Myocyte (in vitro differentiated cells): ENCODE results near the gene FGF9. TPM values are rescaled to one million over a fixed set of nuclear protein-coding genes. Genes with fewer than 3 reads are reported as not detected.

ENCODE experiments used
- DNase-seq: peaks from one replicate; pipeline ENCODE4 v3.0.0-alpha.2; 2012; ENCODE audit warnings: low read depth
- total RNA-seq: library from RNA; depleted of rRNA; stranded (reverse); fragments of >200 nt; gene quantifications from 2 replicates; pipeline ENCODE4 v1.2.3, GENCODE V29; 2014

FGF9 gene
- total RNA-seq, 1 donor from 2014 or later: 2.4 TPM

DNA sequence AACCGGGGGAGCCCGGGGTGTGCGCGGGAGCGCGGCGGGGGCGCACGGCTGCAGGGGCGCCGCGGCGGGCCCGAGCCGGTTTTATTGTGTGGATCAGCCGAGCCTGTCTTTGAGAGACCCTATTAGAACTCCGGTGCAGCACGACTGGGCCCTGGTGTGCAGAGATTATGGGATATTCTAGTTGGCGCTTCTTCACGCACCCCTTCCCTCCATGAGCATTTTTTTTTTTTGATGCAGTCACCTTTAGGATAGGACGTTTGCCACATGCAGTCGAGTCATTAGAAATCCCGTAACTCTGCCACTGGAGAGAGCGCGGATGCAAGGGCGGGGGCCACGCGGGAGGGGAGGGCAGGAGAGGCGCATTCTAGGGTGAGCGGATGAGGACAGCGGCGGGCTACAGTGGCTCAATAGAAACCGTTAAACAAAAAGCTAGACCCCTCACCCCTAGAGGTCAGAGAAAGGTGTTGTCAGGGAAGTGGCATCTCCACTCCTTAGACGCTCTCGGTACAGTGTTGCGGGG lies 3.7 kb downstream of the FGF9 start:
- DNase-seq: no peak

DNA sequence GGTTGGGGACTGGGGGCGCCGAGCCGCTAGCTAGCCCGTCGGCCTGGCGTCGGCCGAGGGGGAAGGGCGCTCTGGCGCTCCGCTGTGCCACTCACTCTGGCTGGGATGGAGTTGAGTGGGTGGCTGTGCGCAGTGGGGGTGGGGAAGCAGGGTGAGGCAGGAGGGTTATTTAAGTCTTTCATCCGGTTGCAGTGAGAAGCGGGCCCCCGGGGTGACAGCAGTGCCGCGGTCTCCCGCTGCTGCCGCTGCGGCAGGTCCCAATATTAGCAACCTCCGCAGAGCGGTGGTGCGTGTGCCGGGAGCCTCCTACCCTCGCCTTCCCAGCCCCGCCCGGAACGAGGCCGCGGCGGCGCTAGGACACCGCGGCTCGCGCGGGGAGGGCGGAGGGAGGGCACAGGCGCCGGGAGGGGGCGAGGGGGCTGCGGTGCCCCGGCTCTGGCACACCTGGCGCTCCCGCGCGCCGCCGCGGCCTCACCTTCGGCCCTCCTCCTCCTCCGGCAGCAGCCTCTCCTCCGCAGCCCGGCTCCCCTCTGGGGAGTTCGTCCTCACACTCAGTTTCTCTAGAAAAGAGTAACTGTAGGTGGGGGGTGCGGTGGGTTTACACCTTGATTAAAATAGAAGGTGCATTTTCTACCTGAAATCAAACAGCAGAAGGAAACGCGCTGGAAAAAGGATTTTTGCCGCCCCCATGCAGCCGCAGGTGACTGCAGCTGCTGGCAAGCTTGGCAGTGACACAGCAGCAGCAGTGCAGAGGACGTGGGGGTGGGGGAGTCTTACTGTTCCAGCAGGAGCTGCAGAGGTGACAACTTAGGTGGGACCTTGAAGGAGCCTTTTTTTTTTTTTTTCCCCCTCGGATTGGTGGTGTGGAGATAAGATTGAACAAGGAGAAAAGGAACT lies 4.5 kb downstream of the FGF9 start:
- DNase-seq: peak; percentile 37

DNA sequence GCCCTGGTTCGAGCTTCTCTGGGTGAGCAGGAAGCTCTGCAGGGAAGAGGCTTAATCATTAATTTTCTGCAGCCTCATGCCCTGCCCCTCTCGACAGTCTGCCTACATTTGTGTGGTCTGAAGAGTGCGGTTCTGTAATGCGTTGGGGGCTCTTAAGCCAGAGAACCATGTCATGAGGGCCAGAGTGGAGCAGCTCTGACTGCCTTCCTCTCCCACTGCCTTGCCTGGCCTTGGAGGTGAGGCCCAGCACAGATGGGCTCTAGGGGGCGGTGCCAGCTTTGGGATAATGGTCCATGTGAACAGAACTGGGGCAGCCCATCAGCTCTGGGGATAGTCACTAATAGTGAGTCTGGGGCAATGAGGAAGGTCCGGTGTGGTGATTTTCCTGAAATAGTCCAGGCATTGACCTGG lies 5.7 kb downstream of the FGF9 start:
- no peak for DNase-seq

DNA sequence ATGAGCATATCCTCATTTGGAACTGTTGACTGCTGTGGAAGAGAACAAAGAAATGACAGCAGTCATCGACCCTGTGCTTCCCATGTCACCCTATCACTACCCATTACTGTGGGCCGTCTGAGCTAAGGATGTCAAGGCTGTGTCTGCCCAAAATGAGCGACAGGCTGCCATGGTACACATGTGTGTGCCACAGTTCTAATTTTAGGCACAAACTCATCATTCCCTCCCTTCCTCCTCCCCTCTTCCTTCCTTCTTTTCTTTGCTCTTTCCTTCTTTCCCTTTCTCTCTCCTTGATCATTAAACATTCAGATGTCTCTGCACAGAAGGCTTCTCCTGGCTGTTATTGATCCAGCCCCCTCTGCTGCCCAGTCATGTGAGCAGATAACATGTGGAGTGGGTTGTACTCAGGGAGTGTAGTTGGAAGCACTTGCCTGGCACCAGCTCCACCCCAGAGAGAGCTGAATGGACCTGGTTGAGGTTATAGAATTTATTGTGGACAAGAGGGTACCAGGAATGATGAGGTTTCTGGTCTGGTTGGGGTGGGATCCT lies 6.3 kb downstream of the FGF9 start:
- DNase-seq: no peak

- peak; percentile 92 for DNase-seq
Measured at GRCh38 chr13:21683034-21683733, 12.3 kb downstream of the FGF9 start.

DNA sequence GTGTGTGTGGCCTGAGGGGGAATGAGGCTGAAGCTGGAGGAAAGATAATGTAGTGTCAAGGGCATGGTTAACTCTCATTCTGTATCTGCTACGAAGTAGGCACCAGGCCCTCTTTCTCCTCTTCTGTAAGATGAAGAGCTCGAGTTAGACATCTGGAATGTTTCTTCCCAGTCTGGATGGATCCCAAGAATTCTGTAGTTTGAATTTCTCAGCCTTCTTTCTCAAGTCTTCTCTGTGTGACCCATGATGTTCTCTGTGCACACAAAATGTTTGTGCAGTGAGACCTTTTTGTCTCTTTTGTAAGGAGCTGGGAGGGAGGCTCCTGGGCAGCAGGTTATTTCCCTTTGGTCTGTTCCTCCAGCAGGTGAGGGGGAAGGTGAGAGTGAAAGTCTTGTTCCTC lies 13.7 kb downstream of the FGF9 start:
- DNase-seq: no peak

DNA sequence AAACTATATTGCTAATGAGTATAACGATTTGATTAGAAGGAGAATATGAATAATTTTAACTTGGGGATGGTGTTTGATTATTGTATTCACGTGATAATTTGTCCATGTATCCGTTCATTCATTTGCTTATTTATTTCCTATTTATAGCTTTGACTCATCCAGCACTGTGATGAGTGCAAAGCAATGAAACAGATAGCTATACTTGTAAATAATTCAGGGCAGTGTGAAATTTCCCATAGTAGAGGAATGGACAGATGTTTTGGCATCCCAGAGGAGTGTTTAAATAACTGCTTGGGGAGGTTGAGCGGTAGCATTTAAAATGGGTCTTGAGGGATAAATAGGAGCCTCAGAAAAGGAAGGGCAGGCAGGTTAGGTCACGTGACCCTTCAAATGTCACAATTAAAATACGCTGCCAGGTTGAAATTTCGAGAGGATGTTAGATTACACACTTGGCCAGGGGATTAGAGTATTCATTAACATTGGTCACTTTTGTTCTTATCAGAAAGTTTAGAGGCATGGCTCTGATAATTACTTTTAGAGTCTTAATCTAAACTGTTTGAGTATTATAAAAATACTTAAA lies 14.7 kb downstream of the FGF9 start:
- peak; percentile 36 for DNase-seq

- no peak for DNase-seq
Measured at GRCh38 chr13:21686751-21687391, 16.0 kb downstream of the FGF9 start.

DNA sequence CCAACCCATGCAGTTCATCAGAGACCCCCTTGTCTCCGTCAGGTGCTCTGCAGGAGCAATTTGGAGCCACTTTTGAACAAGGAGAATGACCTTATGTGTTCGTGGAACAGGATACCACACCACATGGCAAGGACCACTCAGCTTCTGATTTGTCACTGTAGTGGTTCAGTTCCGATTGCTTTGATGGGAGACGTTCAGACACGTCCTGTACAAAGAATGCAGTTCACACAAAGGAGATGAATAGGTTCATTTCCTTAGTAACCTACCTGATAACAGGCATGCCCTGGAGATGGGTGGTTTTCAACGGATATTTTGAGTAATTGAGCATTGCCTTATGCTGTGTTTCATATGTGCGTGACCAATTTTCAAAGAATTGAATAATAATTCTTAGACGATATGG lies 17.2 kb downstream of the FGF9 start:
- no peak for DNase-seq

DNA sequence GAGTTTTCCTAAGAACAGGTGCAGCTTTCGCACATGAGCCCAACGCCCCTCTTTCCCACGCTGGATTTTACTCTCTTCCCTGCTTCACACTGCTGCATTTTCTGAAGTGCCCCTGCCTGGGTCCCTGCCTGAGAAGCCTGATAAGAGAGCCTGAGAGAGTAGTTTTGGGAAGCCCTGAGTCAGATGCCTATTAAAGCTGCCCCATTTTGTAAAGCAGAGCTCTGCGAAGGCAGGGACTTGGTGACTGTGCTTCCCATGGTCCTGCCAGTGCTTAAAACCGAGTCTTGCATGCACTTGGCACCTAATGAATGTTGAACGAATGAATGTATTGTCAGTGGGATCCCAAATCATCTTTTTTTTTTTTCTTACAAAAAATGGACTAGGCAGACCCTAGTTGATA lies 18.2 kb downstream of the FGF9 start:
- no peak for DNase-seq

GRCh38 chr13:21690955-21691354 lies 20.1 kb downstream of the FGF9 start:
- no peak for DNase-seq

DNA sequence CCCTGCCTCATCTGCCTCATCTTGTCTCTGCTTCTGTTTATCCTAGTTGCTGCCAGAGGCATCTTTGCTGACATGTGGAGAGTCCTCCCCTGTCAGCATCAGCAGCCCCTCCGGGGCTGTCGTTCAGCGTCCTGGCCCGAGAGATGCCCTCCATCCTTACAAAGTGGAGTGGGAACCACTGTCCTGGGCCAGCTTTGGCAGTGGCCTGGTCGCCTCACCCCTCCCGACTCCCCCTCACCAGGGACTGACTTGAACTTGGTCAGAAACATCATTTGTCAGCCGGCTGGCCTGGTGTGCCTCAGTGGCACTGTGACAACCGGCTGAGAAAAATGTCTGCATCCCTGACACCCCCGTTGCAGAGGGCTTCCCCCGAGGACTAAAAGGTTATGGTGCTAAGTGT lies 20.6 kb downstream of the FGF9 start:
- DNase-seq: no peak

DNA sequence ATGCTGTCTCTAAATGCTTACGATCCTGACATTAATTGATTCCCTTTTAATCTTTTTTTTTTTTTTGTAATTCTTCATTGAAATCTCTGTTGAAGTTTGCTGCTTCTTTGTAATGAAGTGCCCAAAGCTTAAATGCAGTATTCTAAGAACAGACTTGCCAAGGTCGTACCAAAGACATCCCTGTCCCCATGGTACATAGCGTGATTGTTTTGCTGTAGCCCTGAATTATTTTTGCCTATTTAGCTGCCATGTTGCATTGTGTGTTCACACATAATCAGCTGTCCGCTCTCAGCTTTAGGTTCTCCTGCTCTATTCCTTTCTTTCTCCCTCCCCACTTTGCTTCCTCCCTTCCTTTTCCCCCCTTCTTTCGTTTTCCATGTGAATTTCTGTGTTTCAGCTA lies 21.1 kb downstream of the FGF9 start:
- DNase-seq: no peak

GRCh38 chr13:21694831-21695230 lies 24.0 kb downstream of the FGF9 start:
- DNase-seq: no peak

DNA sequence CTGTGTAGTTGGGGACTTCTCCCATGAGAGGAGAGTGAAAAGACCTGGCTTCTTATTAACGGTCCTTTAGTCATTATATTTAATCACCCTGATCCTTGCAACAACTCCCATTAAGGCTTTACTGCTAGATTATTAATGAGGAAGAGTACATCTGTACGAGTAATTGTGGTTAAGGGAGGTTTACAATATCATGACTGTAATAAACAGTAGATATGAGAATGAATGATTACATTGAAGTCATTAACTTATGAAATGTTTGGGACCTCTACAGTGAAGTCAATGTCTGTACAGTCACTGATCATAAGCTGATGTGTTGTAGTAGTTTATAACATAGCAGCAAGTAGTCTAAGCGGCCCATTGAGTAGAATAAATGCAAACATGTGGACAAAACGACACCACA lies 24.7 kb downstream of the FGF9 start:
- no peak for DNase-seq

DNA sequence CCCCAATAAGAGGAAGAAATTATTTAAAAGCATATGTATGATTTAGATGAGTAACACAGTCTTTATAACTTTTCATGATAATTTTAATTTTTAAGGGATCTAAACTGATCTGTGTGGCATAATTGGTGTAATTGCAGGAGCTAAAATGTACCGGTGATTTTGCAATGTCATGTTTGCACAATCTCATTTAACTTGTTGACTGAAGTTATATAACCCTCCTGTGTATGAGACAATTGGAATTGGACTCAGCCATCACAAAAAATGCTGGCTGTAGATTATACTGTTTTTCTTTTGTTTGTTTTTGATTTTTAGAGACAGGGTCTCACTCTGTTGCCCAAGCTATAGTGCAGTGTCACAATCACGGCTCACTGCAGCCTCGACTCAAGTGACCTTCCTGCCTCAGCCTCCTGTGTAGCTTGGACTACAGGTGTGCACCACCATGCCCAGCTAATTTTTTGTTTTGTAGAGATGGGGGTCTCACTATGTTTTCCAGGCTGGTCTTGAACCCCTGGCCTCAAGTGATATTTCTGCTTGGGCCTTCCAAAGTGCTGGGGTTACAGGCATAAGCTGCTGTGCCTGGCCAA lies 26.1 kb downstream of the FGF9 start:
- no peak for DNase-seq

DNA sequence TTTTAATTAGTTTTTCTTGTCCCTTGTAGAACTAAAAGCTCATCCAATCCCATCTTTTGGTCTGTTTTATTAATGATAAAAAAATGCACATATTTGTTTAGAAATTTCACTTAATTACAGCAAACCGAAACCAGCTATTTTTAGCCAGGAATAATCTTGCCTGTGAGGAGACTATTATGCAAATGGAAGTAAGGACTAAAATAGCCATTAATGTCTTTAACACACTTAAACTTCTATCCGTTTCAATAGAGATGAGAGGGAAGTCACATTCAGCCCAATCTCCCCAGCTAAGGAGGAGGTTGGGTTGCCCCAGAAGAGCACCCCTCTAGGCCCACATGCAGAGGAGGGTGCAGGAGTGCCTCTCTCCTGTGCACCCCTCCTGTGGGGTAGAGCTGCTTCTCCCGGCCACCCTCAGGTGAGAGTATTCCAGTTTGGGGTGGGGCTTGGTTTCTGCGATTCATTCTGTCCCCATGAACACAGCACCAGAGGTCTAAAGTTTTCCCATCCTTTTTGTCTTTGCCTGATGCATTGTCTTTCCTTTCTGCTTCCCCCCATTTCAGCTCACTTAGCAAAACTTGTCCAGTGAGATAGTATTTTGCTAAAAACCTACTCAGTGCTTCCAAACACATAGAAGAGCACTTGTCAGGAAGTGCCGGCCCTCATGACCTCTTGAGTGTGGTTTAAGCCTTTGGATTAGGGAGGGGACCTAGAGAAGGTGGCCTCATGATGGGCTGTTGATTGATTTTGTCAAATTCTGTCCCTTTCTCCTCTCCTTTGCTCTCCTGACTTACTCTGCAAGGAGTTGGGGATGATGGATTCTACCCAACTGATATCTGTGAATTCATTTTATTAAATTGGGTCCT lies 28.2 kb downstream of the FGF9 start:
- DNase-seq: no peak

DNA sequence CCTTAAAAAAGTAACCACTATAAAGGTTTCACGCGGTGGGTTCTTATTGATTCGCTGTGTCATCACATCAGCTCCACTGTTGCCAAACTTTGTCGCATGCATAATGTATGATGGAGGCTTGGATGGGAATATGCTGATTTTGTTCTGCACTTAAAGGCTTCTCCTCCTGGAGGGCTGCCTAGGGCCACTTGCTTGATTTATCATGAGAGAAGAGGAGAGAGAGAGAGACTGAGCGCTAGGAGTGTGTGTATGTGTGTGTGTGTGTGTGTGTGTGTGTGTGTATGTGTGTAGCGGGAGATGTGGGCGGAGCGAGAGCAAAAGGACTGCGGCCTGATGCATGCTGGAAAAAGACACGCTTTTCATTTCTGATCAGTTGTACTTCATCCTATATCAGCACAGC lies 30.6 kb downstream of the FGF9 start:
- DNase-seq: no peak

GRCh38 chr13:21703846-21704245 lies 33.0 kb downstream of the FGF9 start:
- peak; percentile 75 for DNase-seq

- no peak for DNase-seq
Measured at GRCh38 chr13:21707586-21707985, 36.7 kb downstream of the FGF9 start.
